Fibroblast of lung (primary cell): Measurements from ENCODE around the gene PSKH1.

Experiments
- CTCF ChIP-seq, 2 donors: IDR thresholded peaks in 1 of 2; conservative IDR thresholded peaks in 1 of 2; 1 replicate in 1 of 2; 2 replicates in 1 of 2; pipeline ENCODE4 v1.5.1; 2011 to 2012; ENCODE audit warnings: low read length in 2 of 2, control low read depth in 1 of 2, inconsistent platforms in 1 of 2, low read depth in 1 of 2, mild to moderate bottlenecking in 1 of 2
- EZH2 ChIP-seq: IDR thresholded peaks from 2 replicates; pipeline ENCODE4 v1.5.1; 2012; ENCODE audit warnings: low read length, control low read depth, mild to moderate bottlenecking; ENCODE audit errors: missing control alignments

DNA sequence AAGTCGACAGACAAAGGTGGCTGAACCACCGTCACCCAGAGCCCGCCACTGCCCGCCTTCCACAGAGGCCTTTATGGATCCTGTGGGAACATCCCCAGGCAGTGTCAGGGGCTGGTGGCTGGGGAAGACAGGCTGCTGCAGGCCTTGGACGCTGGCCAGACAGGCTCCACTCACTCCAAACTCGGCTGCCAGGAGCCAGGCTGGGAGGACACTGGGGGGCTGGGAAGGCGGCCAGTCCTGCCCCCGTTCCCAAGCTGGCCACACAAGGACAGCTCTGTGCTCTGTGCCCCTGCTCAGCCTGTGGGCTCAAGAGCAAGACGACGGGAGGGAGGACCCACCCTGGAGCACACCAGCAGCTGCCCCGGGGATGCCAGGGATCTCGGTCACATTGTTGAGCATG is 58.4 kb downstream of the PSKH1 start:
- TF ChIP-seq CTCF (conservative IDR thresholded peaks at IDR 0.05 in 1 of 2, IDR thresholded peaks at IDR 0.05 in 1 of 2; ENCODE audit: low read depth in 1 of 2, low read length in 2 of 2) (no peak), EZH2 (no peak)
